SU-DHL-6 (cell line): ENCODE results near the gene ST7.

Experiments used
- EZH2phosphoT487 ChIP-seq: fragments of 200-600 bp; sonication (generic), shearing (Covaris generic); conservative IDR thresholded peaks from 2 replicates; pipeline ENCODE4 v1.6.1; 2018; ENCODE audit warnings: mild to moderate bottlenecking, antibody characterized with exemption, low read length, moderate library complexity, mixed read lengths
- TF ChIP-seq, protein P1 (sequence below): fragments of 200-600 bp; sonication (generic); IDR thresholded peaks from one replicate; pipeline ENCODE4 v1.5.1; 2017; ENCODE audit warnings: antibody characterized with exemption, mild to moderate bottlenecking, low read length, moderate library complexity; ENCODE audit not compliant: insufficient read depth, poor library complexity, severe bottlenecking

DNA sequence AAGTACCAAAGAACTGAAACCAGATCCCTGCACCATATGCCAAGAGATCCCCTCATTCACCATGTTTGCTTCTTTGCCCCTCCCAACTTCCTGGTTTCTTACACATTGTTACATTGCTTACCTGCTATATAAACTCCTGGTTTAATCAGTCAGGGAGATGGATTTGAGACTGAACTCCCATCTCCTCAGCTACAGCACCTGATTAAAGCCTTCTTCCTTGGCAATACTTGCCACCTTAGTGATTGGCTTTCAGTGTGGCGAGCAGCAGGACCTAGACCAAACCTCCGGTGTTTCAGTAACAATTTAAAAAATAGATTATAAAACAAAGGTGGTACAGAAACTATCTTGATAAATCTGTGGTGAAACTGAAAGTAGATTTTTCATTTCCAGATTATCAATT, 122.6 kb downstream of the ST7 start:
- TF ChIP-seq, protein P1, sequence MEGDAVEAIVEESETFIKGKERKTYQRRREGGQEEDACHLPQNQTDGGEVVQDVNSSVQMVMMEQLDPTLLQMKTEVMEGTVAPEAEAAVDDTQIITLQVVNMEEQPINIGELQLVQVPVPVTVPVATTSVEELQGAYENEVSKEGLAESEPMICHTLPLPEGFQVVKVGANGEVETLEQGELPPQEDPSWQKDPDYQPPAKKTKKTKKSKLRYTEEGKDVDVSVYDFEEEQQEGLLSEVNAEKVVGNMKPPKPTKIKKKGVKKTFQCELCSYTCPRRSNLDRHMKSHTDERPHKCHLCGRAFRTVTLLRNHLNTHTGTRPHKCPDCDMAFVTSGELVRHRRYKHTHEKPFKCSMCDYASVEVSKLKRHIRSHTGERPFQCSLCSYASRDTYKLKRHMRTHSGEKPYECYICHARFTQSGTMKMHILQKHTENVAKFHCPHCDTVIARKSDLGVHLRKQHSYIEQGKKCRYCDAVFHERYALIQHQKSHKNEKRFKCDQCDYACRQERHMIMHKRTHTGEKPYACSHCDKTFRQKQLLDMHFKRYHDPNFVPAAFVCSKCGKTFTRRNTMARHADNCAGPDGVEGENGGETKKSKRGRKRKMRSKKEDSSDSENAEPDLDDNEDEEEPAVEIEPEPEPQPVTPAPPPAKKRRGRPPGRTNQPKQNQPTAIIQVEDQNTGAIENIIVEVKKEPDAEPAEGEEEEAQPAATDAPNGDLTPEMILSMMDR: no peak
- no peak for TF ChIP-seq EZH2phosphoT487
